MCF 10A (cell line): ENCODE data around the gene ACIN1. TPM values are rescaled to one million over a fixed set of nuclear protein-coding genes. Genes with fewer than 3 reads are reported as not detected.

Experiments
- BruUV-seq: library from RNA; stranded (reverse); fragments of 400-500 nt; replicated peaks from 2 replicates; lab custom pipeline; 2021; lab: Mats Ljungman, UMichigan
- CTCF ChIA-PET: fragments of 300-600 bp; sonication (Branson Sonifier 250); formaldehyde crosslinking; extraction: SDS; loops from one replicate; lab custom pipeline; 2021; ENCODE audit warnings: antibody characterized with exemption, inconsistent platforms; lab: Yijun Ruan, JAX
- POLR2A ChIA-PET: fragments of 300-600, 350-650 bp; sonication (Branson Sonifier 250); formaldehyde crosslinking; extraction: SDS; loops from one replicate; lab custom pipeline; 2020; ENCODE audit warnings: antibody characterized with exemption, inconsistent platforms; lab: Yijun Ruan, JAX
- DNase-seq: peaks from one replicate; pipeline ENCODE4 v3.0.0-alpha.2; 2018; ENCODE audit not compliant: unreplicated experiment
- H3K27ac Mint-ChIP-seq: one replicate; pipeline ENCODE4 v1.8.0; 2022; ENCODE audit warnings: mild to moderate bottlenecking, low read depth, mixed read lengths; ENCODE audit not compliant: unreplicated experiment
- H3K27me3 Mint-ChIP-seq: one replicate; pipeline ENCODE4 v1.8.0; 2022; ENCODE audit warnings: mixed read lengths; ENCODE audit not compliant: insufficient read depth, unreplicated experiment
- H3K36me3 Mint-ChIP-seq: one replicate; pipeline ENCODE4 v1.8.0; 2022; ENCODE audit warnings: mild to moderate bottlenecking, moderate library complexity, mixed read lengths; ENCODE audit not compliant: insufficient read depth, unreplicated experiment
- H3K4me1 Mint-ChIP-seq: one replicate; pipeline ENCODE4 v1.8.0; 2022; ENCODE audit warnings: mixed read lengths; ENCODE audit not compliant: insufficient read depth, unreplicated experiment
- H3K4me3 Mint-ChIP-seq: one replicate; pipeline ENCODE4 v1.8.0; 2022; ENCODE audit warnings: mild to moderate bottlenecking, moderate library complexity, mixed read lengths; ENCODE audit not compliant: unreplicated experiment
- H3K9me3 Mint-ChIP-seq: one replicate; pipeline ENCODE4 v1.8.0; 2022; ENCODE audit warnings: mixed read lengths; ENCODE audit not compliant: unreplicated experiment
- CTCF ChIP-seq: fragments of 200-600 bp; IDR thresholded peaks from one replicate; pipeline ENCODE4 v1.8.0; 2022; ENCODE audit warnings: antibody characterized with exemption, mild to moderate bottlenecking; ENCODE audit not compliant: unreplicated experiment
- intact Hi-C: fragments of 100-400 bp; cut with micrococcal nuclease; formaldehyde crosslinking; loops from 2 replicates; pipeline ENCODE4 v1.14.1; 2022
- total RNA-seq: library from RNA; stranded (reverse); gene quantifications from 2 replicates; pipeline ENCODE4 v1.2.3, GENCODE V29; 2022

Gene ACIN1
- total RNA-seq, 1 experiment from 2014 or later = 197 TPM

GRCh38 chr14:23097786-23098185, 2.9 kb upstream of the ACIN1 start:
- no peaks in the 10 kb centered on the region for H3K27me3 Mint-ChIP-seq
- no peak for DNase-seq
- H3K9me3 Mint-ChIP-seq = no peaks in the 10 kb centered on the region
- H3K36me3 Mint-ChIP-seq = peaks cover 35% of the 10 kb centered on the region
- peaks cover 21% of the 10 kb centered on the region for H3K4me1 Mint-ChIP-seq
- no peak overlapping the region for H3K4me3 Mint-ChIP-seq
- POLR2A ChIA-PET = interaction anchor here (0.8 to 1.2 kb wide), 2 partner anchors 29 to 112 kb away, joined by 3 to 4 read pairs; no protein-coding TSS in a partner anchor
- CTCF ChIA-PET = interaction anchor here (0.6 to 1.5 kb wide), 6 partner anchors 20 to 196 kb away, joined by 3 to 8 read pairs (median 4); no protein-coding TSS in a partner anchor
- H3K27ac Mint-ChIP-seq = no peak overlapping the region
- no TSS peak for BruUV-seq
- no peak for TF ChIP-seq CTCF
- intact Hi-C loops = no loop called here

- Mint-ChIP-seq H3K4me3 (no peak within 1 kb of the TSS), H3K27me3 (no peaks in the 10 kb centered on the region), H3K36me3 (peaks cover 57% of the 10 kb centered on the region), H3K27ac (no peak within 1 kb of the TSS), H3K9me3 (no peaks in the 10 kb centered on the region), H3K4me1 (peaks cover 25% of the 10 kb centered on the region)
- TF ChIP-seq CTCF = no peak
- TSS peak; percentile 75 for BruUV-seq
- ChIA-PET CTCF (interaction anchor here (0.6 to 3.7 kb wide), 17 partner anchors 14 to 468 kb away, joined by 3 to 54 read pairs (median 6); partner anchors contain the start of gene CDH24), POLR2A (interaction anchor here (0.6 to 3.8 kb wide), 66 partner anchors 8 to 1639 kb away, joined by 3 to 74 read pairs (median 5); partner anchors contain the start of genes AJUBA, CHD8, DAD1 and DCAF11)
- intact Hi-C loops = loop anchor here (2.0 kb wide), 2 partner anchors 17 to 59 kb away; no protein-coding TSS in a partner anchor
- DNase-seq = peak; percentile 100
Observed at GRCh38 chr14:23095196-23096108, 516 bp upstream of the ACIN1 start, which contains the start of gene C14orf119. Gene C14orf119, plus strand, starts transcription at chr14:23095505. Its CDS starts 2,154 bp downstream, at chr14:23097659.

- intact Hi-C loops = loop anchor here (2.0 kb wide), 2 partner anchors 15 to 61 kb away; no protein-coding TSS in a partner anchor
- no TSS peak for BruUV-seq
- Mint-ChIP-seq H3K27me3 (no peaks in the 10 kb centered on the region), H3K4me3 (no peak overlapping the region), H3K9me3 (no peaks in the 10 kb centered on the region), H3K36me3 (peaks cover 60% of the 10 kb centered on the region), H3K4me1 (peaks cover 21% of the 10 kb centered on the region), H3K27ac (no peak overlapping the region)
- no peak for TF ChIP-seq CTCF
- CTCF ChIA-PET = interaction anchor here (0.6 to 3.7 kb wide), 17 partner anchors 11 to 939 kb away, joined by 3 to 54 read pairs (median 5); partner anchors contain the start of gene CDH24
- no peak for DNase-seq
- POLR2A ChIA-PET = interaction anchor here (0.5 to 3.8 kb wide), 46 partner anchors 9 to 1053 kb away, joined by 3 to 74 read pairs (median 5); partner anchors contain the start of genes AJUBA, DAD1, DCAF11 and EMC9
Observed at GRCh38 chr14:23093991-23094665, 808 bp downstream of the ACIN1 start.
